Measurements from ENCODE around the gene HOXD1. TPM values are rescaled to one million over a fixed set of nuclear protein-coding genes. Genes with fewer than 3 reads are reported as not detected.

The HOXD1 gene
- total RNA-seq, 2 experiments from 2014 or later: not detected

GRCh38 chr2:176199902-176200301 is 11.4 kb downstream of the HOXD1 start:
- POLR2A ChIA-PET: no interaction called here
- Mint-ChIP-seq H3K4me3 (no peak overlapping the region), H3K27me3 (peaks cover 39% of the 10 kb centered on the region), H3K27ac (no peak overlapping the region), H3K9me3 (no peaks in the 10 kb centered on the region), H3K4me1 (no peaks in the 10 kb centered on the region), H3K36me3 (no peaks in the 10 kb centered on the region)
- no peak for ATAC-seq (ENCODE audit: low read depth)
- no peak for DNase-seq

GRCh38 chr2:176200971-176201370 is 12.5 kb downstream of the HOXD1 start:
- ATAC-seq (ENCODE audit: low read depth) (no peak), DNase-seq (no peak)
- Mint-ChIP-seq H3K9me3 (no peaks in the 10 kb centered on the region), H3K4me3 (no peak overlapping the region), H3K27me3 (peaks cover 34% of the 10 kb centered on the region), H3K27ac (no peak overlapping the region), H3K36me3 (no peaks in the 10 kb centered on the region), H3K4me1 (no peaks in the 10 kb centered on the region)
- POLR2A ChIA-PET: no interaction called here

- no peaks in the 10 kb centered on the region for H3K36me3 Mint-ChIP-seq
- no peaks in the 10 kb centered on the region for H3K4me1 Mint-ChIP-seq
- H3K27me3 Mint-ChIP-seq: peaks cover 29% of the 10 kb centered on the region
- ATAC-seq (ENCODE audit: low read depth): no peak
- H3K4me3 Mint-ChIP-seq: no peak overlapping the region
- POLR2A ChIA-PET: no interaction called here
- no peak for DNase-seq
- H3K27ac Mint-ChIP-seq: no peak overlapping the region
- H3K9me3 Mint-ChIP-seq: no peaks in the 10 kb centered on the region
Observed at GRCh38 chr2:176202491-176202890, 14.0 kb downstream of the HOXD1 start.

GRCh38 chr2:176205126-176205525 is 16.7 kb downstream of the HOXD1 start:
- ATAC-seq (ENCODE audit: low read depth): no peak

GRCh38 chr2:176206136-176206535 is 17.7 kb downstream of the HOXD1 start:
- DNase-seq (no peak), ATAC-seq (ENCODE audit: low read depth) (no peak)
- no peaks in the 10 kb centered on the region for H3K9me3 Mint-ChIP-seq
- no peaks in the 10 kb centered on the region for H3K4me1 Mint-ChIP-seq
- POLR2A ChIA-PET: no interaction called here
- H3K27me3 Mint-ChIP-seq: peaks cover 19% of the 10 kb centered on the region
- H3K4me3 Mint-ChIP-seq: no peak overlapping the region
- no peaks in the 10 kb centered on the region for H3K36me3 Mint-ChIP-seq
- H3K27ac Mint-ChIP-seq: no peak overlapping the region

More at GRCh38 chr2:176205126-176205525, 16.7 kb downstream of the HOXD1 start:
- no peaks in the 10 kb centered on the region for H3K9me3 Mint-ChIP-seq
- H3K4me3 Mint-ChIP-seq: no peak overlapping the region
- no peaks in the 10 kb centered on the region for H3K36me3 Mint-ChIP-seq
- H3K27ac Mint-ChIP-seq: no peak overlapping the region
- peaks cover 15% of the 10 kb centered on the region for H3K27me3 Mint-ChIP-seq
- no peak for DNase-seq
- no peaks in the 10 kb centered on the region for H3K4me1 Mint-ChIP-seq
- POLR2A ChIA-PET: no interaction called here

- Mint-ChIP-seq H3K27ac (no peak overlapping the region), H3K27me3 (peaks cover 23% of the 10 kb centered on the region), H3K4me3 (no peak overlapping the region), H3K4me1 (no peaks in the 10 kb centered on the region), H3K36me3 (no peaks in the 10 kb centered on the region), H3K9me3 (no peaks in the 10 kb centered on the region)
- ATAC-seq (ENCODE audit: low read depth): no peak
- POLR2A ChIA-PET: no interaction called here
- DNase-seq: no peak
Observed at GRCh38 chr2:176206682-176207081, 18.2 kb downstream of the HOXD1 start.

- no peak for ATAC-seq (ENCODE audit: low read depth)
- Mint-ChIP-seq H3K4me1 (no peaks in the 10 kb centered on the region), H3K4me3 (no peak overlapping the region), H3K27ac (no peak overlapping the region), H3K9me3 (no peaks in the 10 kb centered on the region), H3K27me3 (peaks cover 15% of the 10 kb centered on the region), H3K36me3 (no peaks in the 10 kb centered on the region)
- no peak for DNase-seq
- POLR2A ChIA-PET: no interaction called here
Observed at GRCh38 chr2:176211110-176211509, 22.6 kb downstream of the HOXD1 start.

- DNase-seq (no peak), ATAC-seq (ENCODE audit: low read depth) (no peak)
- no peaks in the 10 kb centered on the region for H3K36me3 Mint-ChIP-seq
- H3K27ac Mint-ChIP-seq: no peak overlapping the region
- H3K27me3 Mint-ChIP-seq: peaks cover 13% of the 10 kb centered on the region
- no peaks in the 10 kb centered on the region for H3K9me3 Mint-ChIP-seq
- no peaks in the 10 kb centered on the region for H3K4me1 Mint-ChIP-seq
- POLR2A ChIA-PET: no interaction called here
- no peak overlapping the region for H3K4me3 Mint-ChIP-seq
Observed at GRCh38 chr2:176212276-176212675, 23.8 kb downstream of the HOXD1 start.

GRCh38 chr2:176213406-176213805 is 24.9 kb downstream of the HOXD1 start:
- Mint-ChIP-seq H3K4me3 (no peak overlapping the region), H3K9me3 (no peaks in the 10 kb centered on the region), H3K27ac (no peak overlapping the region), H3K4me1 (no peaks in the 10 kb centered on the region), H3K36me3 (no peaks in the 10 kb centered on the region), H3K27me3 (peaks cover 13% of the 10 kb centered on the region)
- ATAC-seq (ENCODE audit: low read depth) (no peak), DNase-seq (no peak)
- POLR2A ChIA-PET: no interaction called here

- Mint-ChIP-seq H3K27me3 (peaks cover 20% of the 10 kb centered on the region), H3K27ac (no peak overlapping the region), H3K4me1 (no peaks in the 10 kb centered on the region), H3K4me3 (no peak overlapping the region), H3K36me3 (no peaks in the 10 kb centered on the region), H3K9me3 (no peaks in the 10 kb centered on the region)
- no peak for ATAC-seq (ENCODE audit: low read depth)
- POLR2A ChIA-PET: no interaction called here
- no peak for DNase-seq
Observed at GRCh38 chr2:176227874-176228273, 39.4 kb downstream of the HOXD1 start.

GRCh38 chr2:176234156-176234555 is 45.7 kb downstream of the HOXD1 start:
- POLR2A ChIA-PET: no interaction called here
- H3K27ac Mint-ChIP-seq: no peak overlapping the region
- H3K36me3 Mint-ChIP-seq: no peaks in the 10 kb centered on the region
- no peaks in the 10 kb centered on the region for H3K9me3 Mint-ChIP-seq
- no peak for ATAC-seq (ENCODE audit: low read depth)
- DNase-seq: no peak
- no peak overlapping the region for H3K4me3 Mint-ChIP-seq
- H3K4me1 Mint-ChIP-seq: no peaks in the 10 kb centered on the region
- peaks cover 25% of the 10 kb centered on the region for H3K27me3 Mint-ChIP-seq

- ATAC-seq (ENCODE audit: low read depth): no peak
- no peak for DNase-seq
- Mint-ChIP-seq H3K36me3 (no peaks in the 10 kb centered on the region), H3K27me3 (peaks cover 31% of the 10 kb centered on the region), H3K9me3 (no peaks in the 10 kb centered on the region), H3K4me1 (no peaks in the 10 kb centered on the region), H3K27ac (no peak overlapping the region), H3K4me3 (no peak overlapping the region)
- POLR2A ChIA-PET: no interaction called here
Observed at GRCh38 chr2:176234940-176235339, 46.5 kb downstream of the HOXD1 start.

GRCh38 chr2:176237456-176237855 is 49.0 kb downstream of the HOXD1 start:
- H3K36me3 Mint-ChIP-seq: no peaks in the 10 kb centered on the region
- H3K27ac Mint-ChIP-seq: no peak overlapping the region
- H3K4me3 Mint-ChIP-seq: no peak overlapping the region
- DNase-seq (no peak), ATAC-seq (ENCODE audit: low read depth) (no peak)
- H3K4me1 Mint-ChIP-seq: no peaks in the 10 kb centered on the region
- peaks cover 31% of the 10 kb centered on the region for H3K27me3 Mint-ChIP-seq
- POLR2A ChIA-PET: no interaction called here
- no peaks in the 10 kb centered on the region for H3K9me3 Mint-ChIP-seq

GRCh38 chr2:176239031-176239430 is 50.6 kb downstream of the HOXD1 start:
- H3K4me3 Mint-ChIP-seq: no peak overlapping the region
- POLR2A ChIA-PET: no interaction called here
- H3K36me3 Mint-ChIP-seq: no peaks in the 10 kb centered on the region
- H3K27me3 Mint-ChIP-seq: peaks cover 29% of the 10 kb centered on the region
- no peaks in the 10 kb centered on the region for H3K4me1 Mint-ChIP-seq
- H3K27ac Mint-ChIP-seq: no peak overlapping the region
- no peak for ATAC-seq (ENCODE audit: low read depth)
- no peaks in the 10 kb centered on the region for H3K9me3 Mint-ChIP-seq
- no peak for DNase-seq

- no peak overlapping the region for H3K4me3 Mint-ChIP-seq
- no peak for DNase-seq
- ATAC-seq (ENCODE audit: low read depth): no peak
- POLR2A ChIA-PET: no interaction called here
- H3K36me3 Mint-ChIP-seq: no peaks in the 10 kb centered on the region
- no peaks in the 10 kb centered on the region for H3K9me3 Mint-ChIP-seq
- H3K27ac Mint-ChIP-seq: no peak overlapping the region
- H3K27me3 Mint-ChIP-seq: peaks cover 19% of the 10 kb centered on the region
- H3K4me1 Mint-ChIP-seq: no peaks in the 10 kb centered on the region
Observed at GRCh38 chr2:176240301-176240700, 51.8 kb downstream of the HOXD1 start.
